T-cell (primary cell): ENCODE results near the gene KCNQ5. TPM values are rescaled to one million over a fixed set of nuclear protein-coding genes. Genes with fewer than 3 reads are reported as not detected.
"Not testable (repeated sequence)": the region's sequence is repeated elsewhere in the genome, so short reads cannot be mapped to it uniquely, and the experiment has no call there.

Experiments
- ATAC-seq, 4 experiments: fragments of 200-7000 bp in 3 of 4; fragments of 150-1000 bp in 1 of 4; cut with Tn5 transposase; replicated peaks in 1 of 4; 1 replicate in 3 of 4; 2 replicates in 1 of 4; pipeline ENCODE4 v1.10.0; 2021; ENCODE audit warnings: moderate library complexity in 3 of 4, mild to moderate bottlenecking in 2 of 4, moderate number of reproducible peaks in 1 of 4
- CTCF ChIA-PET, 2 donors: fragments of 300-600 bp; sonication (Branson Sonifier 250); formaldehyde crosslinking; loops; one replicate each; lab custom pipeline; 2022; ENCODE audit warnings: antibody characterized with exemption in 2 of 2; lab: Charles Lee
- POLR2A ChIA-PET, 2 donors: fragments of 300-600 bp; sonication (Branson Sonifier 250); formaldehyde crosslinking; loops; one replicate each; lab custom pipeline; 2022; ENCODE audit warnings: antibody characterized with exemption in 2 of 2; lab: Charles Lee
- DNase-seq, 35 experiments: peaks; one replicate each; pipeline versions ENCODE4 v3.0.0 to v3.0.0-alpha.2; 2013 to 2023
- H3K27ac ChIP-seq: one replicate; pipeline ENCODE4 v1.5.1; 2013; ENCODE audit warnings: low read length
- H3K27me3 ChIP-seq, 2 experiments: replicated peaks in 1 of 2; 1 replicate in 1 of 2; 2 replicates in 1 of 2; pipeline versions ENCODE4 v1.6.1 to v1.7.0; 2013; ENCODE audit warnings: low read length in 1 of 2, mixed read lengths in 1 of 2; ENCODE audit not compliant: control insufficient read depth in 2 of 2, insufficient read depth in 2 of 2; ENCODE audit errors: extremely low read depth in 1 of 2
- H3K36me3 ChIP-seq, 2 donors: 1 replicate in 1 of 2; 2 replicates in 1 of 2; pipeline versions ENCODE4 v1.6.1 to v1.7.0; 2013; ENCODE audit warnings: low read length in 1 of 2; ENCODE audit not compliant: control insufficient read depth in 2 of 2, insufficient read depth in 1 of 2; ENCODE audit errors: extremely low read depth in 1 of 2
- H3K4me1 ChIP-seq, 2 experiments: 1 replicate in 1 of 2; 2 replicates in 1 of 2; pipeline versions ENCODE4 v1.6.1 to v1.7.0; 2013; ENCODE audit warnings: low read length in 2 of 2, mixed read lengths in 1 of 2; ENCODE audit not compliant: insufficient read depth in 2 of 2, control insufficient read depth in 1 of 2; ENCODE audit errors: extremely low read depth in 1 of 2
- H3K4me3 ChIP-seq, 2 donors: 1 replicate in 1 of 2; 2 replicates in 1 of 2; pipeline versions ENCODE4 v1.5.1 to v1.7.0; 2013; ENCODE audit warnings: mild to moderate bottlenecking in 2 of 2, low read length in 1 of 2, moderate library complexity in 1 of 2; ENCODE audit not compliant: control insufficient read depth in 1 of 2; ENCODE audit errors: extremely low read depth in 1 of 2
- H3K9me3 ChIP-seq: 2 replicates; pipeline ENCODE4 v1.7.0; 2013
- H3K27ac Mint-ChIP-seq, 2 donors: one replicate each; pipeline ENCODE4 v1.8.0; 2020 to 2021; ENCODE audit warnings: mild to moderate bottlenecking in 2 of 2, mixed read lengths in 2 of 2
- H3K27me3 Mint-ChIP-seq, 2 donors: one replicate each; pipeline ENCODE4 v1.8.0; 2021 to 2022; ENCODE audit warnings: mixed read lengths in 2 of 2
- H3K36me3 Mint-ChIP-seq: one replicate; pipeline ENCODE4 v1.8.0; 2021; ENCODE audit warnings: mixed read lengths
- H3K4me1 Mint-ChIP-seq, 3 donors: one replicate each; pipeline ENCODE4 v1.8.0; 2020 to 2022; ENCODE audit warnings: mixed read lengths in 3 of 3, mild to moderate bottlenecking in 1 of 3
- H3K4me3 Mint-ChIP-seq, 3 donors: one replicate each; pipeline ENCODE4 v1.8.0; 2020 to 2022; ENCODE audit warnings: mild to moderate bottlenecking in 3 of 3, mixed read lengths in 3 of 3, moderate library complexity in 3 of 3
- H3K9me3 Mint-ChIP-seq, 3 donors: one replicate each; pipeline ENCODE4 v1.8.0; 2020 to 2022; ENCODE audit warnings: mixed read lengths in 3 of 3
- WGBS: methylation state at CpG from one replicate; pipeline ENCODE4 v1.1.5; 2013; ENCODE audit warnings: missing lambda C conversion rate; ENCODE audit not compliant: insufficient coverage; 5-methylcytosine and 5-hydroxymethylcytosine counted together
- total RNA-seq, 35 experiments: library from RNA in 6 of 35; stranded (reverse) in 6 of 35; fragments of 120-200 nt in 1 of 35; gene quantifications; one replicate each; pipeline versions ENCODE4 v1.2.1 to v1.2.4 and lab custom pipeline; 2013 to 2026

The KCNQ5 gene
- total RNA-seq: 1 to 10 TPM; 3.5 to 5.3 (median 4.3) TPM
- total RNA-seq (2013): 2.3 TPM
- 1.1 to 19.9 (median 6.6) reads per million in 29 experiments for total RNA-seq (lab: John Stamatoyannopoulos, UW)

DNA sequence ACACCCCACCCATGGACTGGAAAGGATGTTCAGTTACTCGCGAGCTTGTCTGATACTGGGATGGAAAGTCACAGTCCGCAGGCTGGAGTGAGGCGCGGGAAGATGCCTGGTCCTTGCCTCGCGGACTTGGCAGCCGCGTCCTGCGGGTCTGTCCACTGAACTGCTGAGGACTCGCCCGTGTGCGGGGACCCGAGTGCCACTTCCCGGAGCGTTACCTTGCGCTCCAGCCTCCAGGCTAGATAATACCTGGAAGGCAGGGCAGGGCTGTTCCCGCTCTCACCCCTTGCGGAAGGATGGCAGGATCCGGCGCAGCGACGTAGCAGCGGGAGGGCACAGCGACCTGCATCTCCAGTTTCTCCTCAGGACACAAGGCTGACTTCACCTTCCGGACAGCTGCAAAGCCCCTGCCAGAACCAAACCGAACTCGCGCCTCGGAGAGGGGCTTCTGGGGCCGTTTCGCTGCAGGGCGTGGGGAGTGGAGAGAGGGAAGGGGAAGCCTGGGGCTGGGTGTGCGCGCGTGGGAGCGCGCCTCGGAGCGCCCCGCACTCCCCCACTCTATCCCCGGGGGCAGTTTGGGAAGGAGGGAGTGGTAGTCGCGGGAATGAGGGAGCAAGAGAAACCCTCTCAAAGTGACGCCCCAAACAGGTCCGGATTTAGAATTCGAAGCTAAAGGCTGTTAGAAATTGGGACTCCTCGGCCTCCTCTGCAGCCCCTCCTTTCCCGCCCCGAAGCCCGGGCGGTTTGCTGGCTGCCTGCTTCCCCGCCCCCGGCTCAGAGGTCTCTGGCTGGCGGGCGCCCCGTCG, at the start of gene KCNQ5:
Gene KCNQ5 (plus strand): TSS at position 774 of the 803 bp plus-strand sequence.
- DNase-seq (peak in 10 of 35 experiments; percentile 2 to 43 (median 10)), ATAC-seq (peak in 2 of 4 experiments; percentile 2 to 5)
- Mint-ChIP-seq H3K4me1 (peaks cover 41 to 57% (median 52%) of the 10 kb centered on the region in 3 donors), H3K4me3 (peak within 1 kb of the TSS; percentile 91 to 97 (median 93)), H3K36me3 (no peaks in the 10 kb centered on the region), H3K9me3 (no peaks in the 10 kb centered on the region), H3K27ac (peak within 1 kb of the TSS; percentile 95 to 98), H3K27me3 (no peaks in the 10 kb centered on the region)
- POLR2A ChIA-PET: interaction anchor here in 1 of 2 donors (0.6 kb wide), 1 partner anchor 509 kb away, joined by 3 read pairs; no protein-coding TSS in a partner anchor
- Histone ChIP-seq H3K4me1 (peaks cover 33 to 37% of the 10 kb centered on the region in 2 experiments), H3K27ac (peak within 1 kb of the TSS; percentile 38), H3K4me3 (peak within 1 kb of the TSS; percentile 75 to 96), H3K27me3 (peaks cover 0 to 20% of the 10 kb centered on the region in 2 experiments), H3K9me3 (no peaks in the 10 kb centered on the region), H3K36me3 (no peaks in the 10 kb centered on the region)
- CTCF ChIA-PET: interaction anchor here (0.6 to 7.4 kb wide), 5 partner anchors 8 to 509 kb away, joined by 3 to 150 read pairs (median 4); no protein-coding TSS in a partner anchor
- under 1% methylated on average over 42 of the region's 58 CpGs for WGBS

DNA sequence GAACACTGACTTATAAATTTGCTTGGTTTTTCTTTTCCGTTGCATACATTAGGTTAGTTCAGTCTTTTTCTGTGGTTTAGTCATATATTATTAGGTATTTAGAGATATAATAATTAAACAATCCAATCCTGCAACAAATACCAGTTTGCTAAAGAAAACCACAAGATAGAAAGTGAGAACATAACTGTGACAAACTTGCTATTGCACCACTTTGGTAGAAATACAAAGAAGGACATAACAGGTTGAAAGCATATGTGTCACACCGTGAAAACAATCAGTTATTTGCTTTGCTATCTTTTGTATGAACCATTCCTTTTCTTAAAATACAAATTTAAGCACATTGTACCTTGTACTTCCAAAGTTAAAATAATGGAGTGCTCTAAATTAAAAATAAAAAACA, 42.0 kb upstream of the KCNQ5 start:
- POLR2A ChIA-PET: no interaction called here
- Mint-ChIP-seq H3K4me3 (no peak overlapping the region), H3K27ac (no peak overlapping the region), H3K9me3 (peaks cover 0 to 3% (median 0%) of the 10 kb centered on the region in 3 donors), H3K27me3 (peaks cover 0 to 7% of the 10 kb centered on the region in 2 donors), H3K36me3 (no peaks in the 10 kb centered on the region), H3K4me1 (peaks cover 0 to 3% (median 2%) of the 10 kb centered on the region in 3 donors)
- Histone ChIP-seq H3K4me1 (no peaks in the 10 kb centered on the region), H3K36me3 (no peaks in the 10 kb centered on the region), H3K27ac (no peak overlapping the region), H3K9me3 (no peaks in the 10 kb centered on the region), H3K27me3 (no peaks in the 10 kb centered on the region), H3K4me3 (no peak overlapping the region)
- DNase-seq (no peak), ATAC-seq (no peak)
- CTCF ChIA-PET: interaction anchor here in 1 of 2 donors (0.9 kb wide), 1 partner anchor 168 kb away, joined by 3 read pairs; no protein-coding TSS in a partner anchor
- no CpG with 5 or more reads among the region's 2 CpGs for WGBS

DNA sequence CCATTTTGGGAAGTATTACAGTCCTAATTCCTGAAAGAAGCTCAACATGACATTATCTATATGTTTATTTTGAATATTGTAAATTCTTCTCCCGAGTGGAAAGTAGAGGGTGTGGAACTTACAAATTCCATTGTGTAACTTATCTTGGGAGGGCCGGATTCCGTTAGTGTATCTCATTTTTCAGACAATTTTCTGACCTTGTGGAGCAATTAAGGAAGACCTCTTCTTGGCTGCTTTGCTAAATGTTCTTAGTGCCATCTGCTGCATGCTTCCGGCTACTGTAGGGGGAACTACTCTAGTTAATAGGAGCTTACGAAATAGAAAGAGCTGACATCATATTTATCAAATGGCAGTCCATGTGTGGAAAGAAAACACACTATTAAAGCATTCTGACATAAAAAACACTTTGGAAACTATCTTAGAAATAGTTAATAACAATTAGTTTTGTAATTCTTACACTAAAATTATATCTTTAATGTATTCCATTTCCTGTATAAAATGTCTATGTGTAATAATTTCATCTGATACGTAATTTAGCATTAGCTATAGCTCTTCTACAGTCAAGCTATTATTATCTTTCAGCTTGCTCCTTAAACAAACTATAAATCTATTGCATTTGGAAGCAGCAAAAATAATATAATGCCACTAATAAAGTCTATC, 41.5 kb upstream of the KCNQ5 start:
- H3K27me3 ChIP-seq: no peaks in the 10 kb centered on the region
- peak in 2 of 35 experiments; percentile 2 to 18 for DNase-seq
- H3K9me3 ChIP-seq: no peaks in the 10 kb centered on the region
- no peak overlapping the region for H3K27ac Mint-ChIP-seq
- no peak for ATAC-seq
- CTCF ChIA-PET: interaction anchor here in 1 of 2 donors (0.6 to 1.1 kb wide), 3 partner anchors 36 to 168 kb away, joined by 3 read pairs; no protein-coding TSS in a partner anchor
- no peak overlapping the region for H3K4me3 Mint-ChIP-seq
- peaks cover 0 to 3% (median 2%) of the 10 kb centered on the region in 3 donors for H3K4me1 Mint-ChIP-seq
- H3K4me1 ChIP-seq: no peaks in the 10 kb centered on the region
- no peak overlapping the region for H3K27ac ChIP-seq
- peaks cover 0 to 7% of the 10 kb centered on the region in 2 donors for H3K27me3 Mint-ChIP-seq
- no peaks in the 10 kb centered on the region for H3K36me3 ChIP-seq
- no peak overlapping the region for H3K4me3 ChIP-seq
- H3K36me3 Mint-ChIP-seq: no peaks in the 10 kb centered on the region
- POLR2A ChIA-PET: interaction anchor here in 1 of 2 donors (0.6 kb wide), 1 partner anchor 37 kb away, joined by 3 read pairs; no protein-coding TSS in a partner anchor
- peaks cover 0 to 3% (median 0%) of the 10 kb centered on the region in 3 donors for H3K9me3 Mint-ChIP-seq
- 29% methylated on average over 2 of the region's 6 CpGs for WGBS

DNA sequence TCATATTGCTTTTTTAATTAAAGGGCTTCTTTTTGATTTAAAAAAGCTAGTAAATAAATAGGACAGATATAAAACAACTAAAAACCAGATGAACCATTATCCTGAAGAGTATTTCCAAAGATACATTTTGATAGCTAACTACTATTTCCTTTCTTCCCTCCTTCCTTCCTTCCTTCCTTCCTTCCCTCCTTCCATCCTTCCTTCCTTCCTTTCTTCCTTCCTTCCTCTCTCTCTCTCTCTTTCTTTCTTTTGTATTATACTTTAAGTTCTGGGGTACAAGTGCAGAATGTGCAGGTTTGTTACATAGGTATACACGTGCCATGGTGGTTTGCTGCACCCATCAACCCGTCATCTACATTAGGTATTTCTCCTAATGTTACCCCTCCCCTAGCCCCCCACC, 40.9 kb upstream of the KCNQ5 start:
- H3K36me3 Mint-ChIP-seq, H3K27me3 ChIP-seq, H3K4me1 Mint-ChIP-seq, H3K9me3 ChIP-seq, DNase-seq, H3K36me3 ChIP-seq, ATAC-seq, H3K4me3 ChIP-seq, H3K4me1 ChIP-seq, H3K4me3 Mint-ChIP-seq, H3K9me3 Mint-ChIP-seq, H3K27me3 Mint-ChIP-seq, H3K27ac ChIP-seq, H3K27ac Mint-ChIP-seq: not testable (repeated sequence)
- no CpG with 5 or more reads among the region's 2 CpGs for WGBS
- POLR2A ChIA-PET: interaction anchor here in 1 of 2 donors (0.6 to 0.7 kb wide), 2 partner anchors 36 to 125 kb away, joined by 3 read pairs; no protein-coding TSS in a partner anchor
- CTCF ChIA-PET: interaction anchor here in 1 of 2 donors (0.6 to 1.1 kb wide), 3 partner anchors 35 to 169 kb away, joined by 3 read pairs; no protein-coding TSS in a partner anchor

DNA sequence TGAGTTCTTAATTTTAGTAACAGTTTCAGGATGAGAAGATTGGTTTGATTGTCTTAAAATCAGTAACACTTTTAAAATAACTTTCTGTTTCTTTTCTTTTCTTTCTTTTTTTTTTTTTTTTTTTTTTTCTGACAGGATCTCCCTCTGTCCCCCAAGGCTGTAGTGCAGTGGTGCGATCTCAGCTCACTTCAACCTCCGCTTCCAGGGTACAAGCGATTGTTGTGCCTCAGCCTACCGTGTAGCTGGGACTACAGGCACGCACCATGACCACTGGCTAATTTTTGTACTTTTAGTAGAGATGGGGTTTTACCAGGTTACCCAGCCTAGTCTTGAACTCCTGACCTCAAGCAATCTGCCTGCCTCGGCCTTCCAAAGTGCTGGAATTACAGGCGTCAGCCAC, 33.7 kb upstream of the KCNQ5 start:
- H3K27ac Mint-ChIP-seq: no peak overlapping the region
- ChIA-PET CTCF (no interaction called here), POLR2A (no interaction called here)
- ATAC-seq (no peak), DNase-seq (no peak)
- WGBS: 70% methylated on average over 6 of the region's 7 CpGs
- no peaks in the 10 kb centered on the region for H3K27me3 Mint-ChIP-seq
- Histone ChIP-seq H3K4me3 (no peak overlapping the region), H3K4me1 (no peaks in the 10 kb centered on the region), H3K27me3 (no peaks in the 10 kb centered on the region), H3K27ac (no peak overlapping the region), H3K9me3 (no peaks in the 10 kb centered on the region), H3K36me3 (no peaks in the 10 kb centered on the region)
- H3K4me3 Mint-ChIP-seq: no peak overlapping the region
- H3K4me1 Mint-ChIP-seq: peaks cover 5 to 7% (median 6%) of the 10 kb centered on the region in 3 donors
- H3K36me3 Mint-ChIP-seq: no peaks in the 10 kb centered on the region
- no peaks in the 10 kb centered on the region for H3K9me3 Mint-ChIP-seq

DNA sequence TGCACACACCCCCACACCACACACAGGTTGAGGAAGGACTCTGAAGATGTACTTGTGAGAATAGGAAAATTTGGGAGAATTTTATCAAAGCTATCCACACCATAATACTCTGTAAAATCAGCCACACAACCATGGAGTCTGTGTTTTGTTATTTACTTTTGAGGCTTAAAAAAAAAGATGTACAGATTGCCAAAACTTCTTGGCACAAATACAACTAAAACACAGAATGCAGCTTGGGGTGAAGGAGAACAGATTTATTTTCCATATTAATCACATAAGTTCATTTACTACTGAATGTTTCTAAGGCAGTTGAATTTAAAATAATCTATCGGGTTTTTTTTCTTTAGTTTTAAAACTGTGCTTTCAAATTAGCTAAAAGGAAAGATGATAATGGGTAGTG, 32.8 kb upstream of the KCNQ5 start:
- H3K4me3 ChIP-seq: no peak overlapping the region
- H3K27ac ChIP-seq: no peak overlapping the region
- no peak for ATAC-seq
- no peak overlapping the region for H3K27ac Mint-ChIP-seq
- H3K27me3 Mint-ChIP-seq: no peaks in the 10 kb centered on the region
- ChIA-PET CTCF (interaction anchor here (0.5 to 1.6 kb wide), 3 partner anchors 27 to 639 kb away, joined by 3 to 4 read pairs (median 4); no protein-coding TSS in a partner anchor), POLR2A (no interaction called here)
- H3K36me3 ChIP-seq: no peaks in the 10 kb centered on the region
- WGBS: no CpG with 5 or more reads among the region's 1 CpG
- no peaks in the 10 kb centered on the region for H3K9me3 ChIP-seq
- H3K4me3 Mint-ChIP-seq: no peak overlapping the region
- no peaks in the 10 kb centered on the region for H3K4me1 ChIP-seq
- no peaks in the 10 kb centered on the region for H3K27me3 ChIP-seq
- H3K9me3 Mint-ChIP-seq: no peaks in the 10 kb centered on the region
- peaks cover 5 to 7% (median 6%) of the 10 kb centered on the region in 3 donors for H3K4me1 Mint-ChIP-seq
- H3K36me3 Mint-ChIP-seq: no peaks in the 10 kb centered on the region
- DNase-seq: no peak
